Inflammatory macrophage (primary cell): ENCODE data around the gene MYL5.
"Not testable (repeated sequence)": the region's sequence is repeated elsewhere in the genome, so short reads cannot be mapped to it uniquely, and the experiment has no call there.

Experiments
- DNase-seq, 2 donors: peaks; one replicate each; pipeline ENCODE4 v3.0.0-alpha.2; 2020 to 2022

The MYL5 gene

GRCh38 chr4:729336-730315 lies 55.3 kb downstream of the MYL5 start:
- no peak for DNase-seq

- DNase-seq: no peak
Measured at GRCh38 chr4:730511-730910, 56.2 kb downstream of the MYL5 start.

GRCh38 chr4:730946-731904 lies 56.9 kb downstream of the MYL5 start:
- DNase-seq: not testable (repeated sequence)
